Naive thymus-derived CD4-positive, alpha-beta T cell (primary cell): ENCODE data around the gene SORL1. TPM values are rescaled to one million over a fixed set of nuclear protein-coding genes. Genes with fewer than 3 reads are reported as not detected.
A peak's percentile ranks its signal among the peaks of the same experiment; 100 is the strongest.
"Not testable (repeated sequence)": the region's sequence is repeated elsewhere in the genome, so short reads cannot be mapped to it uniquely, and the experiment has no call there.

Experiments used
- ATAC-seq: fragments of 150-1000 bp; cut with Tn5 transposase; 2 replicates; pipeline ENCODE4 v1.10.0; 2021; ENCODE audit warnings: mild to moderate bottlenecking, moderate library complexity
- CTCF ChIA-PET: fragments of 350-600 bp; sonication (Branson Sonifier 250); formaldehyde crosslinking; loops from one replicate; lab custom pipeline; 2021; ENCODE audit warnings: antibody characterized with exemption; lab: Charles Lee
- POLR2A ChIA-PET: fragments of 350-600 bp; sonication (Branson Sonifier 250); formaldehyde crosslinking; loops from one replicate; lab custom pipeline; 2021; ENCODE audit warnings: antibody characterized with exemption, inconsistent platforms; lab: Charles Lee
- DNase-seq, 9 donors: peaks; one replicate each; pipeline versions ENCODE4 v3.0.0 to v3.0.0-alpha.2; 2020 to 2022; ENCODE audit warnings: mixed read lengths in 1 of 9
- H3K27ac ChIP-seq: one replicate; pipeline ENCODE4 v1.7.0; 2013; ENCODE audit warnings: mild to moderate bottlenecking, low read depth, low read length, moderate library complexity
- H3K27me3 ChIP-seq, 2 donors: one replicate each; pipeline ENCODE4 v1.7.0; 2013; ENCODE audit warnings: low read length in 2 of 2, mild to moderate bottlenecking in 2 of 2, moderate library complexity in 2 of 2; ENCODE audit not compliant: control insufficient read depth in 2 of 2, insufficient read depth in 2 of 2
- H3K36me3 ChIP-seq, 3 experiments: 1 replicate in 2 of 3; 2 replicates in 1 of 3; pipeline ENCODE4 v1.7.0; 2013; ENCODE audit warnings: low read length in 3 of 3, mild to moderate bottlenecking in 3 of 3, moderate library complexity in 1 of 3; ENCODE audit not compliant: insufficient read depth in 3 of 3, control insufficient read depth in 2 of 3
- H3K4me1 ChIP-seq, 2 donors: one replicate each; pipeline ENCODE4 v1.7.0; 2013; ENCODE audit warnings: low read length in 2 of 2, mild to moderate bottlenecking in 2 of 2, moderate library complexity in 1 of 2; ENCODE audit not compliant: control insufficient read depth in 2 of 2, insufficient read depth in 2 of 2
- H3K4me3 ChIP-seq: 2 replicates; pipeline ENCODE4 v1.7.0; 2013; ENCODE audit warnings: mild to moderate bottlenecking, low read length
- H3K9me3 ChIP-seq, 3 experiments: 1 replicate in 2 of 3; 2 replicates in 1 of 3; pipeline ENCODE4 v1.7.0; 2013; ENCODE audit warnings: low read length in 3 of 3; ENCODE audit not compliant: control insufficient read depth in 2 of 3
- H3K27ac Mint-ChIP-seq, 9 donors: one replicate each; pipeline ENCODE4 v1.8.0; 2020 to 2022; ENCODE audit warnings: mixed read lengths in 9 of 9, mild to moderate bottlenecking in 8 of 9, moderate library complexity in 5 of 9, inconsistent platforms in 2 of 9
- H3K27me3 Mint-ChIP-seq, 5 donors: one replicate each; pipeline ENCODE4 v1.8.0; 2021 to 2022; ENCODE audit warnings: mixed read lengths in 5 of 5, mild to moderate bottlenecking in 1 of 5
- H3K36me3 Mint-ChIP-seq, 5 donors: one replicate each; pipeline ENCODE4 v1.8.0; 2020 to 2022; ENCODE audit warnings: mixed read lengths in 5 of 5, mild to moderate bottlenecking in 3 of 5, inconsistent platforms in 1 of 5
- H3K4me1 Mint-ChIP-seq, 7 donors: one replicate each; pipeline ENCODE4 v1.8.0; 2020 to 2022; ENCODE audit warnings: mixed read lengths in 7 of 7, mild to moderate bottlenecking in 3 of 7, inconsistent platforms in 1 of 7
- H3K4me3 Mint-ChIP-seq, 10 donors: one replicate each; pipeline ENCODE4 v1.8.0; 2020 to 2022; ENCODE audit warnings: mild to moderate bottlenecking in 10 of 10, mixed read lengths in 10 of 10, moderate library complexity in 6 of 10, inconsistent platforms in 2 of 10
- H3K9me3 Mint-ChIP-seq, 11 donors: one replicate each; pipeline ENCODE4 v1.8.0; 2020 to 2022; ENCODE audit warnings: mixed read lengths in 11 of 11, mild to moderate bottlenecking in 4 of 11, inconsistent platforms in 1 of 11, moderate library complexity in 1 of 11
- intact Hi-C, 2 donors: fragments of 100-400 bp; cut with micrococcal nuclease; formaldehyde crosslinking; loops; one replicate each; pipeline ENCODE4 v1.15.1; 2023
- polyA plus RNA-seq, 2 donors: library from polyadenylated mRNA; unstranded; fragments of 300-500 nt; fragmentation: Illumina TruSeq; gene quantifications; one replicate each; pipeline ENCODE4 v1.2.3, GENCODE V29; 2021
- total RNA-seq, 6 experiments: library from RNA in 5 of 6; stranded (reverse) in 5 of 6; gene quantifications; 1 replicate in 5 of 6; 2 replicates in 1 of 6; pipeline ENCODE4 v1.2.3 and lab custom pipeline; 2021 to 2026

The SORL1 gene
- total and polyA plus RNA-seq, 7 experiments from 2014 or later: 165 to 555 (median 321) TPM

DNA sequence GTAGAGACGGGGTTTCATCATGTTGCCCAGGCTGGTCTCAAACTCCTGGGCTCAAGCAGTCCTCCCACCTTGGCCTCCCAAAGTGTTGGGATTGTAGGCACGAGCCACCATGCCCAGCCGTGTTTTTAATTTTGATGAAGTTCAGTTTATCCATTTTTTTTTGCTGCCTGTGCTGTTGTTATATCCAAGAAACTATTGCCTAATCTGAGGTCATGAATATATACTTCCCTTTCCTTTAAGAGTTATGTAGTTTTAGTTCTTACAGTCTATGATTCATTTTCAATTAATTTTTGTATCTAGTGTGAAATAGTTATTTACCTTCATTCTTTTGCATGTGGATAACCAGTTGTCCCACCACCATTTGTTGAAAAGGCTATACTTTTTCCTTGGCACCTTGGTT is 50.9 kb downstream of the SORL1 start:
- ChIA-PET POLR2A (interaction anchor here (0.8 kb wide), 1 partner anchor 61 kb away, joined by 3 read pairs; no protein-coding TSS in a partner anchor), CTCF (no interaction called here)
- Mint-ChIP-seq H3K27ac (peak overlapping the region in 4 of 9 donors; percentile 21 to 56 (median 38)), H3K27me3 (no peaks in the 10 kb centered on the region), H3K4me1 (peaks cover 27 to 67% (median 49%) of the 10 kb centered on the region in 7 donors), H3K36me3 (peaks cover 22 to 95% (median 78%) of the 10 kb centered on the region in 5 donors), H3K4me3 (no peak overlapping the region), H3K9me3 (peaks cover 4 to 31% (median 21%) of the 10 kb centered on the region in 11 donors)
- DNase-seq: no peak
- Histone ChIP-seq H3K36me3 (peaks cover 12 to 63% (median 20%) of the 10 kb centered on the region in 3 experiments), H3K27me3 (no peaks in the 10 kb centered on the region), H3K4me3 (no peak overlapping the region), H3K4me1 (peaks cover under 1 to 4% of the 10 kb centered on the region in 2 donors), H3K27ac (no peak overlapping the region), H3K9me3 (peaks cover 0 to 8% (median 0%) of the 10 kb centered on the region in 3 experiments)
- peak; percentile 47 for ATAC-seq
- intact Hi-C loops: no loop called here

- H3K27ac ChIP-seq, CTCF ChIA-PET, H3K27me3 ChIP-seq, H3K4me3 ChIP-seq, H3K9me3 ChIP-seq, DNase-seq, H3K27me3 Mint-ChIP-seq, ATAC-seq, intact Hi-C loops: not testable (repeated sequence)
- Mint-ChIP-seq H3K9me3 (peaks cover 4 to 30% (median 20%) of the 10 kb centered on the region in 11 donors), H3K4me1 (peaks cover 27 to 76% (median 58%) of the 10 kb centered on the region in 7 donors), H3K27ac (peak overlapping the region in 1 of 9 donors; percentile 72), H3K4me3 (peak overlapping the region in 4 of 10 donors; percentile 1 to 56 (median 28)), H3K36me3 (peaks cover 20 to 88% (median 76%) of the 10 kb centered on the region in 5 donors)
- H3K4me1 ChIP-seq: peaks cover 6 to 10% of the 10 kb centered on the region in 2 donors
- POLR2A ChIA-PET: interaction anchor here (0.9 kb wide), 1 partner anchor 8 kb away, joined by 3 read pairs; no protein-coding TSS in a partner anchor
- H3K36me3 ChIP-seq: peaks cover 0 to 53% (median 6%) of the 10 kb centered on the region in 3 experiments
Measured at GRCh38 chr11:121506237-121506636, 54.1 kb downstream of the SORL1 start.

DNA sequence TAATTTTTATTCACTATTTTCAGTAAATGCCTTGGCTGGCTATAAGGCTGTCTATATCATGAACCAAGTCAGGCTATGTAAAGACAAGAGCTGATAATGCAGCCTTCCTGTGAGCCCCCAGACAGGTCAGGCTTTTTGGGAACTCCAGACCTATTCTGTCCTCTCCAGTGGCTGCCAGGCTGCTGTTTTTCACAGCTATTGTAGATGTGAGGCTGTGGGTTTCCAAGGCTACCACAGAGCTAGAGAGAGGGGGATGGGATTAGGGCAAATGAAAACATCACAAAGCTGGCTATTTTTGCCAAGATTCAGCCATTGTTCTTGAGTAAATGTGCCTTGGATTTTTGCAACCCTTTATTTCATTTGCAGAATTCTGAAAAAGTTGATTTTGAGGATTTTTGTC is 56.3 kb downstream of the SORL1 start:
- Mint-ChIP-seq H3K27me3 (no peaks in the 10 kb centered on the region), H3K27ac (peak overlapping the region in 3 of 9 donors; percentile 50 to 68 (median 60)), H3K9me3 (peaks cover 4 to 30% (median 17%) of the 10 kb centered on the region in 11 donors), H3K4me3 (peak overlapping the region in 2 of 10 donors; percentile 5 to 14), H3K36me3 (peaks cover 24 to 87% (median 77%) of the 10 kb centered on the region in 5 donors), H3K4me1 (peaks cover 32 to 89% (median 76%) of the 10 kb centered on the region in 7 donors)
- intact Hi-C loops: no loop called here
- POLR2A ChIA-PET: interaction anchor here (0.6 to 1.9 kb wide), 7 partner anchors 12 to 182 kb away, joined by 3 to 8 read pairs (median 4); no protein-coding TSS in a partner anchor
- Histone ChIP-seq H3K36me3 (peaks cover 9 to 68% (median 13%) of the 10 kb centered on the region in 3 experiments), H3K27ac (peak overlapping the region; percentile 22), H3K27me3 (no peaks in the 10 kb centered on the region), H3K4me3 (no peak overlapping the region), H3K9me3 (peaks cover 0 to 8% (median 0%) of the 10 kb centered on the region in 3 experiments), H3K4me1 (peaks cover 6 to 10% of the 10 kb centered on the region in 2 donors)
- DNase-seq: no peak
- CTCF ChIA-PET: interaction anchor here (1.0 kb wide), 1 partner anchor 189 kb away, joined by 3 read pairs; no protein-coding TSS in a partner anchor
- ATAC-seq: peak; percentile 68

DNA sequence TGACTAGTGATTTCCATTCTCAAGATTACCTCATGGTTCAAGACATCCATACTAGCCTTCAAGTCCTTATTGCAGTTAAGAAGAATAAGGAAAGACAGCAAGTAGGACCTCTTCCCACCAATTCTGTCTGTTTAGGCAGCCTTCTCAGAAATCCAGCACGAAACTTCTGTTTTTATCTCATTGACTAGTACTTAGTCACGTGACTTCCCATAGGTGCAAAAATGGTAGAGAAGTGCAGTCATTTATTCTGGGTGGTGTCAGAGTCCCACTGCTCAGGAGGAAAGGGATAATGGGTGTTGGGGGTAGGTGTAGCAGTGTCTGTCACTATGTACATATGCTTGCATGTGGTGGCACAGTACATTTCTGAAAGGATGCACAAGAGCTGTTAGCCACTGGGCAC is 58.3 kb downstream of the SORL1 start:
- Histone ChIP-seq H3K27me3 (no peaks in the 10 kb centered on the region), H3K9me3 (peaks cover 0 to 6% (median 0%) of the 10 kb centered on the region in 3 experiments), H3K36me3 (peaks cover 23 to 82% (median 31%) of the 10 kb centered on the region in 3 experiments), H3K4me3 (no peak overlapping the region), H3K4me1 (peaks cover 6 to 19% of the 10 kb centered on the region in 2 donors), H3K27ac (no peak overlapping the region)
- Mint-ChIP-seq H3K36me3 (peaks cover 22 to 87% (median 71%) of the 10 kb centered on the region in 5 donors), H3K9me3 (peaks cover 4 to 18% (median 13%) of the 10 kb centered on the region in 11 donors), H3K27me3 (no peaks in the 10 kb centered on the region), H3K4me1 (peaks cover 36 to 92% (median 83%) of the 10 kb centered on the region in 7 donors), H3K27ac (peak overlapping the region in 8 of 9 donors; percentile 1 to 77 (median 51)), H3K4me3 (no peak overlapping the region)
- ATAC-seq (no peak), DNase-seq (no peak)
- intact Hi-C loops: loop anchor here in 1 of 2 donors (2.0 kb wide), 2 partner anchors 16 kb away; no protein-coding TSS in a partner anchor
- ChIA-PET POLR2A (no interaction called here), CTCF (no interaction called here)

GRCh38 chr11:121512468-121513465 is 60.7 kb downstream of the SORL1 start:
- Mint-ChIP-seq H3K27me3 (no peaks in the 10 kb centered on the region), H3K27ac (peak overlapping the region; percentile 11 to 83 (median 54)), H3K9me3 (peaks cover 0 to 1% (median 0%) of the 10 kb centered on the region in 11 donors), H3K36me3 (peaks cover 18 to 82% (median 61%) of the 10 kb centered on the region in 5 donors), H3K4me1 (peaks cover 41 to 86% (median 79%) of the 10 kb centered on the region in 7 donors), H3K4me3 (peak overlapping the region in 4 of 10 donors; percentile 7 to 40 (median 18))
- ChIA-PET CTCF (interaction anchor here (1.0 kb wide), 1 partner anchor 48 kb away, joined by 3 read pairs; no protein-coding TSS in a partner anchor), POLR2A (interaction anchor here (0.5 kb wide), 1 partner anchor 80 kb away, joined by 3 read pairs; no protein-coding TSS in a partner anchor)
- no peaks in the 10 kb centered on the region for H3K9me3 ChIP-seq
- intact Hi-C loops: no loop called here
- no peak overlapping the region for H3K27ac ChIP-seq
- H3K27me3 ChIP-seq: no peaks in the 10 kb centered on the region
- H3K4me3 ChIP-seq: no peak overlapping the region
- H3K4me1 ChIP-seq: peaks cover 6 to 17% of the 10 kb centered on the region in 2 donors
- peaks cover 25 to 82% (median 36%) of the 10 kb centered on the region in 3 experiments for H3K36me3 ChIP-seq
- DNase-seq: no peak
- ATAC-seq: no peak

- Histone ChIP-seq H3K27ac (no peak overlapping the region), H3K9me3 (no peaks in the 10 kb centered on the region), H3K27me3 (no peaks in the 10 kb centered on the region), H3K4me1 (peaks cover 0 to 11% of the 10 kb centered on the region in 2 donors), H3K36me3 (peaks cover 25 to 84% (median 36%) of the 10 kb centered on the region in 3 experiments), H3K4me3 (no peak overlapping the region)
- peaks cover 18 to 83% (median 63%) of the 10 kb centered on the region in 5 donors for H3K36me3 Mint-ChIP-seq
- H3K27me3 Mint-ChIP-seq: no peaks in the 10 kb centered on the region
- DNase-seq (no peak), ATAC-seq (no peak)
- peak overlapping the region in 7 of 9 donors; percentile 8 to 83 (median 77) for H3K27ac Mint-ChIP-seq
- H3K9me3 Mint-ChIP-seq: no peaks in the 10 kb centered on the region
- H3K4me3 Mint-ChIP-seq: peak overlapping the region in 1 of 10 donors; percentile 23
- H3K4me1 Mint-ChIP-seq: peaks cover 45 to 86% (median 81%) of the 10 kb centered on the region in 7 donors
- intact Hi-C loops: no loop called here
- CTCF ChIA-PET: interaction anchor here (1.0 kb wide), 1 partner anchor 47 kb away, joined by 3 read pairs; no protein-coding TSS in a partner anchor
- POLR2A ChIA-PET: interaction anchor here (0.8 to 1.2 kb wide), 4 partner anchors 8 to 221 kb away, joined by 3 read pairs; partner anchors contain the start of gene SC5D
Measured at GRCh38 chr11:121513807-121514206, 61.7 kb downstream of the SORL1 start.
